Fibroblast of lung (primary cell): ENCODE measurements around the gene PEX16.
A peak's percentile ranks its signal among the peaks of the same experiment; 100 is the strongest.

Experiments used
- EZH2 ChIP-seq: IDR thresholded peaks from 2 replicates; pipeline ENCODE4 v1.5.1; 2012; ENCODE audit warnings: low read length, control low read depth, mild to moderate bottlenecking; ENCODE audit errors: missing control alignments
- TF ChIP-seq, protein P1 (sequence below), 2 donors: IDR thresholded peaks in 1 of 2; conservative IDR thresholded peaks in 1 of 2; 1 replicate in 1 of 2; 2 replicates in 1 of 2; pipeline ENCODE4 v1.5.1; 2011 to 2012; ENCODE audit warnings: low read length in 2 of 2, control low read depth in 1 of 2, inconsistent platforms in 1 of 2, low read depth in 1 of 2, mild to moderate bottlenecking in 1 of 2

DNA sequence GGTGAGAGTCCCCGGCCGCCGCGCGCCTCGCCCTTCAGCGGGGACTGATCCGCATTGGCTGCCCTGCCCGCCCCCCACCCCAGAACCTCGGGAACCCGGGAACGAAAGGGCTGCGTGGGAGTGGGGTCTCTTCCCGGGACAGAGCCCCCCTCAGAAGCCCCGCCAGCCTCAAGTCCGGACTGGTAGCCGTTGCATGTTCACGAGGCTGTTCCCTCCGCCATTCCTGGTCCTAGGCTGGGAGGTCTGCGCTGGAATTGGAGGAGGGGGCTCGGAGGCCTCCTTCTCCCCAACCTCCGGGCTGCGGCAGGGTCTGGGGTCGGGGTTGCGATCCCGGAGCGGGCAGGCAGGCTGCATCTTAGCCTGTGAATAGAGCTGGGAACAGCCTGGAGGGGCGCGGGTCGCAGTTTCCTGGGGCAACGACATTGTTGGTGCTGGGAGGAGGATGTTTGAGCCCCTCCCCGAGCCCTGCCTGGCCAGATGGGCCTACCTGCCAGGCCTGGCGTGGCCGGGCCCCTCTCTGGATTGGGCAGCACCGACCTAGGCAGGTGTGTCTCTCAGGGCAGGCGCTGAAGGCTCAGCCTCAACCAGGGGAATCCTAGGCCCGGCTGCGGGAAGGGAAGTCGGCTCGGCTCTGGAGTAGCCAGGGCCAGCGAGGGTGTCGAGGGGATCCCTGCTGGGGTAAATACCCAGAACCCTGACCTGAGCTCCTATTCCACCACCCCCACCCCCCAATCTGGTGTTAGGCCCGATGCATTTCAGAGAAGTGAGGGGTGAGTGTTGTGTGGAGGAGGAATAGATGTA is 31.6 kb downstream of the PEX16 start:
- TF ChIP-seq, protein P1, sequence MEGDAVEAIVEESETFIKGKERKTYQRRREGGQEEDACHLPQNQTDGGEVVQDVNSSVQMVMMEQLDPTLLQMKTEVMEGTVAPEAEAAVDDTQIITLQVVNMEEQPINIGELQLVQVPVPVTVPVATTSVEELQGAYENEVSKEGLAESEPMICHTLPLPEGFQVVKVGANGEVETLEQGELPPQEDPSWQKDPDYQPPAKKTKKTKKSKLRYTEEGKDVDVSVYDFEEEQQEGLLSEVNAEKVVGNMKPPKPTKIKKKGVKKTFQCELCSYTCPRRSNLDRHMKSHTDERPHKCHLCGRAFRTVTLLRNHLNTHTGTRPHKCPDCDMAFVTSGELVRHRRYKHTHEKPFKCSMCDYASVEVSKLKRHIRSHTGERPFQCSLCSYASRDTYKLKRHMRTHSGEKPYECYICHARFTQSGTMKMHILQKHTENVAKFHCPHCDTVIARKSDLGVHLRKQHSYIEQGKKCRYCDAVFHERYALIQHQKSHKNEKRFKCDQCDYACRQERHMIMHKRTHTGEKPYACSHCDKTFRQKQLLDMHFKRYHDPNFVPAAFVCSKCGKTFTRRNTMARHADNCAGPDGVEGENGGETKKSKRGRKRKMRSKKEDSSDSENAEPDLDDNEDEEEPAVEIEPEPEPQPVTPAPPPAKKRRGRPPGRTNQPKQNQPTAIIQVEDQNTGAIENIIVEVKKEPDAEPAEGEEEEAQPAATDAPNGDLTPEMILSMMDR (conservative IDR thresholded peaks at IDR 0.05 in 1 of 2, IDR thresholded peaks at IDR 0.05 in 1 of 2; ENCODE audit: low read depth in 1 of 2, low read length in 2 of 2), result no peak
- peak; percentile 60 for TF ChIP-seq EZH2
